Nephron progenitor cell (in vitro differentiated cells): ENCODE measurements around the gene COL4A2.

ENCODE experiments used
- DNase-seq: peaks from one replicate; pipeline ENCODE4 v3.0.0; 2021
- H3K27ac Mint-ChIP-seq: 2 replicates; pipeline ENCODE4 v1.8.0; 2021; ENCODE audit warnings: mild to moderate bottlenecking, moderate library complexity, mixed read lengths
- H3K27me3 Mint-ChIP-seq: 2 replicates; pipeline ENCODE4 v1.8.0; 2021; ENCODE audit warnings: mild to moderate bottlenecking, low read depth, mixed read lengths; ENCODE audit not compliant: poor library complexity
- H3K36me3 Mint-ChIP-seq: 2 replicates; pipeline ENCODE4 v1.8.0; 2021; ENCODE audit warnings: low read depth, mixed read lengths
- H3K4me1 Mint-ChIP-seq: 2 replicates; pipeline ENCODE4 v1.8.0; 2021; ENCODE audit warnings: mixed read lengths
- H3K4me3 Mint-ChIP-seq: 2 replicates; pipeline ENCODE4 v1.8.0; 2021; ENCODE audit warnings: mild to moderate bottlenecking, moderate library complexity, mixed read lengths
- H3K9me3 Mint-ChIP-seq: 2 replicates; pipeline ENCODE4 v1.8.0; 2021; ENCODE audit warnings: mild to moderate bottlenecking, moderate library complexity, mixed read lengths
- TF ChIP-seq, protein P1 (sequence below): fragments of 200-600 bp; sonication (generic); IDR thresholded peaks from 2 replicates; pipeline ENCODE4 v1.5.0; 2021; ENCODE audit warnings: antibody characterized with exemption

COL4A2 gene

DNA sequence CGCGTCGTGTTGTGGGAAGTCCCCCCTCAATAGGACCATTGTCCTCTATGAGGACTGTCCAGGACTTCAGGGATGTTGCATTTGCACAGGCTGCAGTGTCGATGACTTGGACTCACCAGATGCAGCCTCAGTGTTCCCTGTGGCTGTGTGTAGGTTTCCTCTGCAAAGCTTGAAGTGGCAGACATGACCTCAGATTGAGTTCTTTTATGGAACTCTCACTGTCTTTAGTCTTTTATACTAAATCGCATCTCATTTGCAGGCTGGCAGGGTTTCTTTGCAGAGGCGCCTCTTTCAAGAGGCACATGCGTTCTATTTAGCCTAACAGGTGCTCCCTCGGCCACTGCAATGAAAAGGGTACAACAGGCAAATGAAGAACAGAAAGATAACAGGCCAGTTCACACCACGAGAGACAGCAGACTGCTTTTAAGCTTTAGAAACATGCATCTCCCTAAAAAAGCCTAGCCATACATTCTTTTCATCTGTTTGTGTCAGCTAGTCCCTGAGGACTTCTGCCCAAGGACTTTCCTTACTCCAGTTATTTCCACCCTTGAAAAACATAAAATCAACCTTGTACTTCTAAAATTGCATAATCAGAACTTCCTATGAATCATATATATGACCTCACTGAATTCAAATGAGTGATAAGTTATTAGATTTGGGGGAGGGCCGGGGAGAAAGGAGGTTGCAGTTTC is 136.0 kb downstream of the COL4A2 start:
- Mint-ChIP-seq H3K36me3 (peaks cover 58% of the 10 kb centered on the region), H3K4me3 (no peak overlapping the region), H3K27me3 (no peaks in the 10 kb centered on the region), H3K4me1 (peaks cover 39% of the 10 kb centered on the region), H3K27ac (no peak overlapping the region), H3K9me3 (no peaks in the 10 kb centered on the region)
- TF ChIP-seq, protein P1, sequence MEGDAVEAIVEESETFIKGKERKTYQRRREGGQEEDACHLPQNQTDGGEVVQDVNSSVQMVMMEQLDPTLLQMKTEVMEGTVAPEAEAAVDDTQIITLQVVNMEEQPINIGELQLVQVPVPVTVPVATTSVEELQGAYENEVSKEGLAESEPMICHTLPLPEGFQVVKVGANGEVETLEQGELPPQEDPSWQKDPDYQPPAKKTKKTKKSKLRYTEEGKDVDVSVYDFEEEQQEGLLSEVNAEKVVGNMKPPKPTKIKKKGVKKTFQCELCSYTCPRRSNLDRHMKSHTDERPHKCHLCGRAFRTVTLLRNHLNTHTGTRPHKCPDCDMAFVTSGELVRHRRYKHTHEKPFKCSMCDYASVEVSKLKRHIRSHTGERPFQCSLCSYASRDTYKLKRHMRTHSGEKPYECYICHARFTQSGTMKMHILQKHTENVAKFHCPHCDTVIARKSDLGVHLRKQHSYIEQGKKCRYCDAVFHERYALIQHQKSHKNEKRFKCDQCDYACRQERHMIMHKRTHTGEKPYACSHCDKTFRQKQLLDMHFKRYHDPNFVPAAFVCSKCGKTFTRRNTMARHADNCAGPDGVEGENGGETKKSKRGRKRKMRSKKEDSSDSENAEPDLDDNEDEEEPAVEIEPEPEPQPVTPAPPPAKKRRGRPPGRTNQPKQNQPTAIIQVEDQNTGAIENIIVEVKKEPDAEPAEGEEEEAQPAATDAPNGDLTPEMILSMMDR = no peak
- DNase-seq = no peak

DNA sequence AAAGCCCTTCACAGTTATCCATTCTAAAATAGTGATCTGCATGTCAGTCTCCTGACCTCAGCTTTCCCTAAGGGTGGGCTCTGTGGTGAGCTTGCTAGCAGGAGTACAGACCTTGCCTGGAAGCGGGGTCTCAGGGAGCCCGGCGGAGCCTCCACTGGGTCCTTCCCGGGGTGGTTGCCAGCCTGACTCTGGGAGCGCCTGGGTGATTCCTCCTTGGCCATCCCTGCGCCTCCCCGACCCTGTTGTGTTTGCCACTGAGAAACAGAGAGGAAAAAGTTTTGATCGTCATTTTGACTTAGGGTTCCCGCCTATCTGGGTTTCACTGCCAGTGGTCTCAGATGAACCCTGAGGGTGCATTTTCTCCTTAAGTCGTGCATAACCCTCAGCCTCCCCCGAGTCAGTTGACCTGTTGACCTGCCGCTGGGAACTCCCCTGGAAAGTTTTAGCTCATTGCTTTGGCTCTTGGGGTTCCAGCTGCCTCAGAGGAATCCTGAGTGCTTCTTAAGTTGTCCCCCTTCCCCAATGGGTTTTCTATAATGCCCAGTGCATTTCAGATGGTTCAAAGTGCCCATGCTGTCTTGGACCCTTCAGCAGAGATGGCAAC is 136.6 kb downstream of the COL4A2 start:
- Mint-ChIP-seq H3K27ac (no peak overlapping the region), H3K4me3 (no peak overlapping the region), H3K27me3 (no peaks in the 10 kb centered on the region), H3K4me1 (peaks cover 44% of the 10 kb centered on the region), H3K9me3 (no peaks in the 10 kb centered on the region), H3K36me3 (peaks cover 60% of the 10 kb centered on the region)
- TF ChIP-seq, protein P1 = no peak
- no peak for DNase-seq

DNA sequence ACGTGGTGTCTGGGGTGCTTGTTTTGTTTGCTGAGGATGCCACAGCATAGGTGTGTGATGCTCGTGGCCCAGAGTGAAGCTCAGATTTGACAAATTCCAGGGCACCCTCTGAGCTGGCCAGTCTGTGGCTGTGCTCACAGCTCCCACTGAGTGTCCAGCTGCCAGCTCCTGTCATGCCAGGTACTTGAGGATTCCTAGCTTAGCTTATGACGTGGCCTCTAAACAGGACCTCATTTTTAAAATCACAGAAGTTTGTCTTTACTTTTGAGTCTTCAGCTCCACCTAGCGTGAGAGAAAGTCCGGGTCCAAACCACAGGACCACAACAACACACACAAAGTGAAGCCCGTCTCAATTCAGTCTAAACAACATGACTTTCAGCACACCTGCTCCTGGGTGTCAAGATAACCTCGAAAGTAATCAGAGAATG is 137.2 kb downstream of the COL4A2 start:
- Mint-ChIP-seq H3K4me3 (no peak overlapping the region), H3K9me3 (no peaks in the 10 kb centered on the region), H3K27me3 (no peaks in the 10 kb centered on the region), H3K27ac (no peak overlapping the region), H3K4me1 (peaks cover 44% of the 10 kb centered on the region), H3K36me3 (peaks cover 60% of the 10 kb centered on the region)
- DNase-seq = no peak
- TF ChIP-seq, protein P1 = no peak

DNA sequence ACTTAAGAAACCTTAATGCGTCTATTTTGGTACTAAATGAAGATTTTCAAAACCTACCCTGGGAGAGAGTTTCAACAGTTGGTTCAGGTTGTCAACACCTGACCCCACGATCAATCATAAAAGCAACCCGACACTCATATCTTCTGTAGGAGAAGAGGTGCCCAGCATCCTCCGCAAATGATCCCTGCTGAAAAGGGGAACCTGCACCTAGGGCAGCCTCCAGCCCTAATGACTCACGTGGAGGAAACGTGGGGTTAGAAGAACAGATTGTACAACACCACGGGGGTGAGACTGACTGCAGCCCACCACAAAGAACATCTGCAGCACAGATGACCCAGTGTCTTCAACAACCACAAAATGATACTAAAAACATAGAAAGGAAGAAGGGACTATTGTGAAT is 138.1 kb downstream of the COL4A2 start:
- Mint-ChIP-seq H3K4me3 (no peak overlapping the region), H3K27ac (peak overlapping the region; percentile 67), H3K36me3 (peaks cover 55% of the 10 kb centered on the region), H3K27me3 (no peaks in the 10 kb centered on the region), H3K9me3 (no peaks in the 10 kb centered on the region), H3K4me1 (peaks cover 44% of the 10 kb centered on the region)
- TF ChIP-seq, protein P1 = no peak
- no peak for DNase-seq

DNA sequence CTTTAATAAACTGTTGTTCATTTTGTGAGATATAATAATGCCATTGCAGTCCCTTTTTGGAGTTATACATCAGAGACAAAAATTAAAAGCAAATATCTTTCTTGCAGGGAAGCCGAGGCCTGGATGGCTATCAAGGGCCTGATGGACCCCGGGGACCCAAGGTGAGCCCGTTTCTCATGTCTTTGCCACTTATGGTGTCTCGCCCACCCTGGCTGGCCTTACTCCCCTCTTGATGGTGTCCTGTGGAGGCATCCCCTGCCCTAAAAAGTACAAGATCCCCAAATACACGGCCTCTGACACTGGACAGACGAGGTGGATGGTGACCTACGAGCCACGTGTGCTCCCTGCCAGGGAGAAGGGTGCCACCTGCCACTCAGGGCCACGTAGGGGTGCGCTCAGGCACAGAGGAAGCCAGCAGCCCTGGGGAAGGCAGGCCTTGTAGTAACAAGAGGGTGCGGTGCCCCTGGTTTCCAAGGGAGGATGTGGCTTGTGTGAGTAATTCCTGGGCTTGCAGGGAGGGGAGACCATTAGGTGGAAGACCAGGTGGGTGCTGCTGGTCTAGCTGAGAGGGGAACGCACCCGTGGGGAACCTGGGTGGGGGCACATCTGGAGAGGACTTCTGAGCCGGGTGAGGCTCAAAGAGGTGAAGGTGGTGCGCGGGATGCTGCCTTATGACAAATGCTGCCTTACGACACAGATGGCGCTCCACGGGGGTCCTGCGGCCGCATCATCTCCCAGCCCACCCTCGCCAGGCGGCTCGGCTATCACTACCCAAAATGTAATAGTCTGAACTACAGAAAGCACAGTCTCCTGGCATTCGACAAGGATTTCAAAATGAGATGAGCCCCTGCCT is 138.9 kb downstream of the COL4A2 start:
- H3K9me3 Mint-ChIP-seq = no peaks in the 10 kb centered on the region

More for the DNA sequence above, 138.9 kb downstream of the COL4A2 start:
- Mint-ChIP-seq H3K4me3 (no peak overlapping the region), H3K36me3 (peaks cover 49% of the 10 kb centered on the region), H3K27ac (no peak overlapping the region), H3K4me1 (peaks cover 44% of the 10 kb centered on the region), H3K27me3 (no peaks in the 10 kb centered on the region)
- TF ChIP-seq, protein P1 = no peak
- no peak for DNase-seq
